ENCODE measurements around the gene GEN1.
A peak's percentile ranks its signal among the peaks of the same experiment; 100 is the strongest.
"Not testable (repeated sequence)": the region's sequence is repeated elsewhere in the genome, so short reads cannot be mapped to it uniquely, and the experiment has no call there.

GEN1 gene

GRCh38 chr2:17799301-17800120, 45.6 kb downstream of the GEN1 start:
- DNase-seq: no peak

DNA sequence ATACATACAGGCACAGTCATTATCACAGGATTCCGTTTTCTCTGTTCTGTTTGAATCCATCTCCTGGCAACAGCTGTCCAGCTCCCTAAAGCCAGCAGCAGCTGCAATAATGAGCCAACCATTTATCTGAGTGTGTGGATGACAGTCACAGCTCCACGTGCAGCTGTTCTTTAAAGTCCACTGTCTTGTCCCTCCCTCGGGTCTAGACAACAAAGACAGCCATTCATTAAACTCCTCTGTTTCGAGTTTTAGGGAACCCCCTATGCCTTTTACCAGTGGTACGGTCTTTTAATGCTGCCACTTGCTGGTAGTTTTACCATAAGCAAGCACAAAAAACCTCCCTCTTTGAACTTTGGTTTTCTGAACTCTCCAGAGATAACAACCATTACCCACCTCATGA, 46.3 kb downstream of the GEN1 start:
- DNase-seq: peak; percentile 19

- DNase-seq: no peak
These were observed 46.9 kb downstream of the GEN1 start for GRCh38 chr2:17800693-17801458.

GRCh38 chr2:17803497-17803896, 49.6 kb downstream of the GEN1 start:
- DNase-seq: no peak

- DNase-seq: no peak
These were observed 50.4 kb downstream of the GEN1 start for GRCh38 chr2:17804358-17804757.

DNA sequence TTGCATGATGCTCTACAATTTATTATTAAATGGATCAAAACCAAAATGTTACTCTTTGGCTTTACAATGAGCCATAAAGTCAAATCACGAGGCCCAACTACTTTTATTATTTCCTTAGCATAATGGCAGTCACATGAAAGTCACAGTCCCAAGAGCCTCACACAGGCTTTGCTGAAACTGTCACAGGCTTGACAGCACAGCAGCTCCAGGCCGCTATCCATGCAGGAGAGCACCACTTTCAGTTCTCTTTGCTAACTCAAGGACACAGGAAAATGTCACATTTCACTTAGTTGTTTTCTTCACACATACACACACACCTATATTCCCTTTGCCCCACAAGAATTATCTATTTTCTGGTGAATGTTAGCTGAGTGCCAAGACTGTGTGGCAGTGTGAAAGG, 51.2 kb downstream of the GEN1 start:
- no peak for DNase-seq

DNA sequence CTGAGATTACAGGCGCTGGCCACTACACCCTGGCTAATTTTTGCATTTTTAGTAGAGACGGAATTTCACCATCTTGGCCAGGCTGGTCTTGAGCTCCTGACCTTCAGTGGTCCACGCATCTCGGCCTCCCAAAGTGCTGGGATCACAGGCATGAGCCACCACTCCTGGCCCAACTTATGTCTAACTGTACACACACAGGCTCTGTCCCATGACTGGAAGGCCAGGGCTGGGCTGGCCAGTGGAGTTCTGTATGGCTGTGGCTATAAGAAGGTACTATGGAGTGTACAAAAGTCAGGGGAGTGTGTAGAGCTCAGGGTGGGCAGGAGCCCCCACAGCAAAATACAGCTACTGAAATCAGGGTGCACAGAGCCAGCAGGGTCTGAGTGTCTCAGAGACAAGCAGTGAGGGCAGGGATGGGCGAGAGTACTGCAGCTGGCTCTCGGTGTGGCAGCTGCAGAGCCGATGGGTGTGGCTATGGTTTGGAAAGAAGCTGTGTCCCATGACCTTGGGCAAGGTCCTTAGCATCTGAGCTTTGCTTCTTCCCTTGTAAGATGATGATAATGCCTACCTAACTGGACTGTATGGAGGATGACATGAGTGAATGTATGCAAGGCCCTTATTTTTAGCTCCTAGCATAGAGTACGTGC, 51.9 kb downstream of the GEN1 start:
- no peak for DNase-seq

DNA sequence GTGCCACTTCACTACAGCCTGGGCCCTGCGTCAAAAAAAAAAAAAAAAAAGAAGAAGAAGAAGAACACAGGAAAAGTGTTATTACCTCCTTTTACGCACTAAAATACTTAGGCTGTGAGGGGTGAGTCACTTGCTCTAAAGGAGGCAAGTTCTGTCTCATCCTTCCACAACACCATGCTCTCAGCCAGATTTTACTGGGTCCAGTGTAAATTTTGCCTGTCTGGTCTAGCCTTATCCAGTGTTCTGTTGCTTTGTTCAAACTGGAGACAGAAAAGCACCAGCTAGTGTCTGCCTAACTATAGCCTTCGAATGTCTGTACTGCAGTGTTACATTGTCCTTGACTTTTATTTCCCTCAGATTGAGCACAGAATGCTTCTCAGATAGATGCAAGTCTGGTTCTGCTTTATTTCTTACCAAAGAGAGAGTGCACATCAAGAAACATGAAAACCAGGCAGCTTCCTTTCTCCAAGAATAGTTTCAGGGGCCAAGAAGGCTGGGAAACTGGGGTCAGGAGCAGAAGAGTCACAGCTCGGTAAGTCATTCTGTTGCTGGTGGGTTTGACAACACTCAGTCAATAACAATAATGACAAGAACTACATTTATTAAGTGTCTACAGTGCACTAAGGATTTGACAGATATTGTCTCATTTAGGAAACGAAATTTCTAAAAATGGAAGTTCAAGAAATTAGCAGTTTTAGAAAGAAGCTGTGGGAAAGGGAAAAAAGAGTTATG, 59.2 kb downstream of the GEN1 start:
- DNase-seq: no peak

DNA sequence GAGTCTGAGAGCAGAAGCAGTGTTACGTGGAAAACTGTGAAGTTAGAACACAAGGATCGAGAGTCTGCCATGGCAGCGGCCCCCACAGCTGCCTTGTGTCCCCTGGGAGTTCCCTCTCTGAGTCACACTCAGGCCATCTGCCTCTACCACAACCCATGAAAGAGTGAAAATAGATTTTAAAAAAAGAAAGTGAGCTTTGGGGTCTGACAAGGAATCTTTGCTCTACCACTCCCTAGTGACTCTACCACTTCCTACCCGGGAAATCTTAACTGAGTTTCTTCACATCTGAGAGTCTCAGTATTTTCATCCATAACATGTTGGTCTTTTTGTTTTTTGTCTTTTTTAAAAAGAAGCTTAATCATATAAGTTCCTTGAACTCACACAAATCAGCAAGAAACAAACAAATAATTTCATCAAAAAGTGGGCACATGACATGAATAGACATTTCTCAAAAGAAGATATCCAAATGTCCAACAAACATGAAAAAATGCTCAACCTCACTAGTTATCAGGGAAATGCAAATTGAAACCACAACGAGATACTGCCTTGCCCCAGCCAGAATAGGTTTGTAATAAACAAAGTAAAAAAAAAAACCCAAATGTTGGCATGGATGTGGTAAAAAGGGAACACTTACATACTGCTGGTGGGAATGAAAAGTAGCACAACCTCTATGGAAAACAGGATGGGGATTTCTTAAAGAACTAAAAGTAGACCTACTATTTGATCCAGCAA, 60.0 kb downstream of the GEN1 start:
- no peak for DNase-seq

DNA sequence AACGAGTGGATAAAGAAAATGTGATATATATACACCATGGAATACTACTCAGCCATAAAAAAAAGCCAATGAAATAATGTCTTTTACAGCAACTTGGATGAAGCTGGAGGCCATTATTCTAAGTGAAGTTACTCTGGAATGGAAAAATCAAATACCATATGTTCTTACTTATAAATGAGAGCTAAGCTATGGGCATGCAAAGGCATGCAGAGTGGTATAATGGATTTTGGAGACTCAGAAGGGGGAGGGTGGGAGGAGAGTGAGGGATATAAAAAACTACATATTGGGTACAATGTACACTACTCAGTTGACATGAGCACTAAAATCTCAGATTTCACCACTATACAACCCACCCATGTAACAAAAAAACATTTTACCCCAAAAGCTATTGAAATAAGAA, 60.7 kb downstream of the GEN1 start:
- no peak for DNase-seq

- DNase-seq: no peak
These were observed 61.7 kb downstream of the GEN1 start for GRCh38 chr2:17815468-17816184.

- DNase-seq: no peak
These were observed 62.7 kb downstream of the GEN1 start, which contains the start of gene MSGN1 for GRCh38 chr2:17816396-17817245. Gene MSGN1 (plus strand): TSS chr2:17816460. CDS start chr2:17816519, 59 bp downstream.

- DNase-seq: no peak
These were observed 64.4 kb downstream of the GEN1 start for GRCh38 chr2:17818235-17818815.

GRCh38 chr2:17821080-17821479, 67.1 kb downstream of the GEN1 start:
- DNase-seq: no peak

DNA sequence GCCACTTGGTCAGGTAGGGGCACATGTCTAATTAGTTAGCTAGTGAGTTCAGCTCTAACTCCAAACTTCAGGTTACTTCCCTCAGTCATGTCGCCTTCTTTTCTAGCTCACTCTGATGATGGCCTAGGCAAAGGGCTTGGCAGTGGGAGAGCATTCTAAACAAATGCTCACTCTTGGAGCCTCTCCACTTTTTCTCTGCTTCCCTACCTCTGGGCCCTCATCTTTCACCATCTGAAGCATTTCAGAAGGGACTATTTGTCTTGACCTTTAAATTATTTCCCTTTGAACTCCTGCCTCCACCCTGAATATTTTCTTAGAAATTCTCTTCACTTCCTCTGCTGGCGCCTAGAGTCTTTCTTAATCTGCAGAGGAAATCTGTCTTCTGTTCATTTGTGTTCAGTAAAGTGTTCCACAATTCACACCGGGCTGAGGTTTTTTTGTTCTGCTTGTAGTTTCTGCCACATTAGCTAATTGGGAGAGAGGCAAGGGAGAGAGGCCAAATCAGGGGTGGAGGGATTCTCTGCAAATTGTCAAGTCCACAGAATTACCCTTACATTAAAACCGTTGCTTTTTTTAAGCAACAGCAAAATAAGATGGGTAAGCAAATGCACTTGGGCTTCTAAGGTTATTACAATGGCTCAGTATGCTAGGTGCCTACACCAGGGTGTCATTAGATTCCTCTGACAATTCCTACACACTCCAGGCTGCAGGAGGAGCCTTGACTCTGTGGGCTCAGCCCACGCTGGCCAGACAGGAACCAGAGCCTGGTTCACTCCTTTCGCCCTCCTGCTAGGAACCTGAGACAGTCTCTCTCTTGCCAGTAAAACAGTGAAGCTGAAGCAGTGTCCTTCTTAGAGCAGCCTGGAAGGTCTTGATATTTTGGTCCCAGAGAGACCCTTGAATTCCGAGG, 67.9 kb downstream of the GEN1 start:
- no peak for DNase-seq

DNA sequence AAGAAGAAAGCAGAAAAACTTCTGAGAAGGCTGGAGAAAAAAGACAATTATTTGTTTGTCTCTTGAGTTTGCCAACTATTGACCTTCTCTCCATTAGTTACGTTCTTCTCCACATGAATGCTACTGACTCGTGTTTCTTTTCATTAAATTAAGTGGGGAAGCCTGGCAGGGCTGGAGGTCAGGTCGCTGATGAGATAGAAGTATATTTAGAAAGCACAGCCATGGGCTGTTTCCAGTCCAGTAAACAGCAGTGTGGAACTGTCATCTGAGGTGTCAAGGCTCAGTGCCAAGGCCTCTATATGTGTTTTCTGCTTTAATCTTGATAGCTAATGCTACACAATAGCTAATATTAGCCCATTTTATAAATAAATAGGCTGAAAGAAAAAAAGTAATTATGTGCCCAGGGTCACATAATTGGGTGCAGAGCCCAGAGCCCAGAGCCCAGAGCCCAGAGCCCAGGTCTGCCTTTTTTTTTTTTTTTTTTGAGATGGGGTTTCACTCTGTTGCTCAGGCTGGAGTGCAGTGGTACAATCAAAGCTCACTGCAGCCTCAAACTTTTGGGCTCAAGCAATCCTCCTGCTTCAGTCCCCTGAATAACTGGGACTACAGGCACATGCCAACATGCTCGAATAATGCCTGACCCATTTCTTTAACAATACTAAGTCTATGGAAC, 68.6 kb downstream of the GEN1 start:
- DNase-seq: no peak

- not testable (repeated sequence) for DNase-seq
These were observed 69.7 kb downstream of the GEN1 start for GRCh38 chr2:17823646-17824045.

GRCh38 chr2:17827316-17827715, 73.4 kb downstream of the GEN1 start:
- no peak for DNase-seq
